Measurements from ENCODE around the gene CDK5RAP3.

- TF ChIP-seq CTCF (IDR thresholded peaks at IDR 0.05 in 2 of 3, conservative IDR thresholded peaks at IDR 0.05 in 1 of 3; ENCODE audit: borderline replicate concordance in 1 of 3, insufficient read depth in 1 of 3, low read depth in 2 of 3, low read length in 2 of 3) (no peak), REST (IDR thresholded peaks at IDR 0.05; ENCODE audit: low read depth) (no peak), EZH2 (IDR thresholded peaks at IDR 0.05) (no peak), POLR2AphosphoS5 (IDR thresholded peaks at IDR 0.05; ENCODE audit: low read depth, low read length) (no peak), EGR1 (IDR thresholded peaks at IDR 0.05; ENCODE audit: low read depth) (no peak), POLR2A (IDR thresholded peaks at IDR 0.05; ENCODE audit: borderline replicate concordance, extremely low read depth, insufficient read depth, insufficient read length) (no peak), EZH2phosphoT487 (IDR thresholded peaks at IDR 0.05; ENCODE audit: borderline replicate concordance) (no peak), TCF7L2 (IDR thresholded peaks at IDR 0.05; ENCODE audit: borderline replicate concordance, extremely low read depth, insufficient read depth, insufficient read length) (no peak)
Measured at GRCh38 chr17:47983492-47984223, 12.7 kb downstream of the CDK5RAP3 start.

Data from HCT116 (cell line).